HepG2 (cell line): ENCODE measurements around the gene TNFAIP8L1. TPM values are rescaled to one million over a fixed set of nuclear protein-coding genes. Genes with fewer than 3 reads are reported as not detected.

ENCODE experiments used
- ATAC-seq: fragments of 200-7000 bp; cut with Tn5 transposase; 3 replicates; pipeline ENCODE4 v1.9.1; 2020; ENCODE audit warnings: mild to moderate bottlenecking, moderate library complexity
- BruUV-seq: library from RNA; stranded (reverse); fragments of 400-500 nt; replicated peaks from 2 replicates; lab custom pipeline; 2021; lab: Mats Ljungman, UMichigan
- CTCF ChIA-PET: fragments of 300-600 bp; formaldehyde crosslinking; extraction: SDS; loops from one replicate; lab custom pipeline; 2021; ENCODE audit warnings: low total read pairs, inconsistent platforms, low intra/inter-chr PET ratio; lab: Yijun Ruan, JAX
- POLR2A ChIA-PET: fragments of 350-600 bp; sonication (Branson Sonifier 250); formaldehyde crosslinking; loops from one replicate; lab custom pipeline; 2020; ENCODE audit warnings: antibody characterized with exemption, inconsistent platforms; lab: Yijun Ruan, JAX
- DNase-seq: peaks from one replicate; pipeline ENCODE4 v3.0.0-alpha.2; 2015; ENCODE audit warnings: low spot score
- FAIRE-seq: peaks from 3 replicates; lab custom pipeline; 2011; peaks lifted over from hg19 to GRCh38; lab: Jason Lieb, UNC
- H2AFZ ChIP-seq: one replicate; pipeline ENCODE4 v1.6.1; 2011; ENCODE audit warnings: low read length, inconsistent platforms
- H3K27ac ChIP-seq: fragments of 300-600 bp; 3 replicates; pipeline ENCODE4 v1.8.0; 2011; ENCODE audit warnings: mixed run types, mild to moderate bottlenecking, mixed read lengths, low read length, inconsistent platforms; ENCODE audit not compliant: insufficient read depth; ENCODE audit errors: extremely low read length
- H3K27me3 ChIP-seq, 2 experiments: fragments of 200-600 bp in 1 of 2; 2 replicates in 1 of 2; 3 replicates in 1 of 2; pipeline versions ENCODE4 v1.6.0 to v1.8.0; 2011; ENCODE audit warnings: low read length in 2 of 2, mild to moderate bottlenecking in 2 of 2, moderate library complexity in 2 of 2, inconsistent platforms in 1 of 2; ENCODE audit not compliant: insufficient read depth in 2 of 2, control insufficient read depth in 1 of 2
- H3K36me3 ChIP-seq, 2 experiments: fragments of 200-600 bp in 1 of 2; replicated peaks in 1 of 2; 2 replicates in 1 of 2; 3 replicates in 1 of 2; pipeline versions ENCODE4 v1.5.1 to v1.8.0; 2011; ENCODE audit warnings: low read length in 2 of 2, inconsistent platforms in 1 of 2; ENCODE audit not compliant: insufficient read depth in 2 of 2, control insufficient read depth in 1 of 2
- H3K4me1 ChIP-seq: 2 replicates; pipeline ENCODE4 v1.5.1; 2012; ENCODE audit warnings: low read length, inconsistent platforms; ENCODE audit not compliant: insufficient read depth
- H3K4me2 ChIP-seq: 2 replicates; pipeline ENCODE4 v1.6.0; 2011; ENCODE audit warnings: low read depth, low read length, inconsistent platforms
- H3K4me3 ChIP-seq, 3 experiments: fragments of 200-600 bp in 1 of 3; sonication (generic), shearing (Covaris generic) in 1 of 3; replicated peaks in 1 of 3; 2 replicates each; pipeline ENCODE4 v1.5.1; 2011 to 2016; ENCODE audit warnings: low read length in 3 of 3, inconsistent platforms in 2 of 3, low read depth in 2 of 3, mild to moderate bottlenecking in 2 of 3, control low read depth in 1 of 3, mixed read lengths in 1 of 3; ENCODE audit not compliant: insufficient read depth in 1 of 3
- H3K79me2 ChIP-seq: one replicate; pipeline ENCODE4 v1.6.1; 2011; ENCODE audit warnings: low read length, inconsistent platforms; ENCODE audit not compliant: insufficient read depth
- H3K9ac ChIP-seq: 2 replicates; pipeline ENCODE4 v1.6.0; 2011; ENCODE audit warnings: mild to moderate bottlenecking, low read depth, low read length, inconsistent platforms; ENCODE audit not compliant: insufficient read depth
- H3K9me3 ChIP-seq: 2 replicates; pipeline ENCODE4 v1.5.1; 2012; ENCODE audit warnings: mild to moderate bottlenecking, low read length
- H4K20me1 ChIP-seq: 2 replicates; pipeline ENCODE4 v1.6.0; 2011; ENCODE audit warnings: inconsistent platforms, mild to moderate bottlenecking, low read length, moderate library complexity; ENCODE audit not compliant: insufficient read depth
- RAD21 ChIP-seq: fragments of 450-650 bp; formaldehyde crosslinking; IDR thresholded peaks from 2 replicates; pipeline ENCODE4 v1.5.0; 2020; ENCODE audit warnings: mild to moderate bottlenecking
- SP4 ChIP-seq: sonication (generic); formaldehyde crosslinking; IDR thresholded peaks from 2 replicates; pipeline ENCODE4 v1.8.1; 2023; ENCODE audit warnings: mild to moderate bottlenecking, missing genetic modification reagents
- ZMYM3 ChIP-seq: sonication (generic); formaldehyde crosslinking; IDR thresholded peaks from 2 replicates; pipeline ENCODE4 v1.5.1; 2020; ENCODE audit warnings: mild to moderate bottlenecking, missing genetic modification reagents
- ZNF317 ChIP-seq: sonication (generic); formaldehyde crosslinking; IDR thresholded peaks from 2 replicates; pipeline ENCODE4 v1.5.0; 2020; ENCODE audit warnings: mild to moderate bottlenecking, missing genetic modification reagents
- ZNF441 ChIP-seq: sonication (generic); formaldehyde crosslinking; IDR thresholded peaks from 2 replicates; pipeline ENCODE4 v1.7.0; 2021; ENCODE audit warnings: missing genetic modification reagents, borderline replicate concordance
- WGBS: methylation state at CpG from one replicate; pipeline ENCODE4 v1.1.6; 2017; ENCODE audit warnings: low lambda C conversion rate; 5-methylcytosine and 5-hydroxymethylcytosine counted together
- in situ Hi-C: cut with HindIII; loops from 2 replicates; pipeline ENCODE4 v1.10.0; 2017; ENCODE audit warnings: low pct_unique_long_range_greater_than_20kb; ENCODE audit not compliant: extremely low pct_ligation_motif_present
- intact Hi-C: fragments of 100-400 bp; cut with micrococcal nuclease; formaldehyde crosslinking; loops from one replicate; pipeline ENCODE4 v1.10.0; 2022; ENCODE audit not compliant: unreplicated experiment
- polyA plus RNA-seq, 8 experiments: library from polyadenylated mRNA; depleted of rRNA in 3 of 8; stranded (reverse) in 7 of 8; unstranded in 1 of 8; fragments of >200 nt; fragmentation: Illumina TruSeq in 4 of 8; extraction: Trizol in 4 of 8; gene quantifications; 2 replicates each; pipeline versions ENCODE4 v1.2.1 to v1.2.3, GENCODE V29; 2011 to 2016; ENCODE audit warnings: low read depth in 4 of 8, missing spikeins in 1 of 8, mixed read lengths in 1 of 8; ENCODE audit not compliant: insufficient read depth in 1 of 8
- total RNA-seq, 5 experiments: library from RNA; depleted of rRNA; stranded (reverse); fragments of >200 nt; fragmentation: Illumina TruSeq; extraction: Trizol; gene quantifications; 2 replicates each; pipeline ENCODE4 v1.2.3, GENCODE V29; 2016; ENCODE audit warnings: low read depth in 1 of 5
- TF ChIP-seq, protein P1 (sequence below): sonication (generic); formaldehyde crosslinking; IDR thresholded peaks from 2 replicates; pipeline ENCODE4 v1.4.0; 2020; ENCODE audit warnings: missing genetic modification reagents
- TF ChIP-seq, protein P2 (sequence below): sonication (generic); formaldehyde crosslinking; IDR thresholded peaks from 2 replicates; pipeline ENCODE4 v1.8.0; 2022; ENCODE audit warnings: mild to moderate bottlenecking, missing genetic modification reagents, borderline replicate concordance

Gene TNFAIP8L1
- total and polyA plus RNA-seq, 2 of the 13 experiments (the other 11 are each of a cell fraction or from before 2014, with no cell fraction given), result 13.4 to 21.4 TPM

DNA sequence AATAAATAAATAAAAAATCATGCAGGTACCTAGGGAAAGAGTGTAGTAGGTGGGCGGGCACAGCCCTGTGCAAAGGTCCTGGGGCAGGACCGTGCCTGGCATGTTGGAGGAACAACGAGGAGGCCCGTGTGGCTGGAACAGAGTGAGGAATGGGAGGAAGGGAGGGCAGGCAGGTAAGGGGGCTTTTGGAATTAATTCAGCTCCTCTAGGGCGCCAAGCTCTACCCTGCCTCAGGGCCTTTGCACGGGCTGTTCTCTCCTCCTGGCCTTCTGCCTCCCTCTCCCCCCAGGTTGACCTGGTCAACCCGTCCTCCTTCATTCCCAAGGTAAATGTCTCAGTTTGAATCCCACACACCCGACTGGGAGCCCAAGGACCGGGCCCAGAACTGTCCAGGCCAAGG, 48.8 kb upstream of the TNFAIP8L1 start:
- ATAC-seq (no peak), FAIRE-seq (no peak), DNase-seq (no peak)
- in situ Hi-C loops, result no loop called here
- no peaks in the 10 kb centered on the region for H3K36me3 ChIP-seq
- H3K27me3 ChIP-seq, result peaks cover 1 to 7% of the 10 kb centered on the region in 2 experiments; a peak in 2 of 5 replicates
- TF ChIP-seq ZNF317 (CRISPR knock-in tag), result no peak
- TF ChIP-seq, protein P1, sequence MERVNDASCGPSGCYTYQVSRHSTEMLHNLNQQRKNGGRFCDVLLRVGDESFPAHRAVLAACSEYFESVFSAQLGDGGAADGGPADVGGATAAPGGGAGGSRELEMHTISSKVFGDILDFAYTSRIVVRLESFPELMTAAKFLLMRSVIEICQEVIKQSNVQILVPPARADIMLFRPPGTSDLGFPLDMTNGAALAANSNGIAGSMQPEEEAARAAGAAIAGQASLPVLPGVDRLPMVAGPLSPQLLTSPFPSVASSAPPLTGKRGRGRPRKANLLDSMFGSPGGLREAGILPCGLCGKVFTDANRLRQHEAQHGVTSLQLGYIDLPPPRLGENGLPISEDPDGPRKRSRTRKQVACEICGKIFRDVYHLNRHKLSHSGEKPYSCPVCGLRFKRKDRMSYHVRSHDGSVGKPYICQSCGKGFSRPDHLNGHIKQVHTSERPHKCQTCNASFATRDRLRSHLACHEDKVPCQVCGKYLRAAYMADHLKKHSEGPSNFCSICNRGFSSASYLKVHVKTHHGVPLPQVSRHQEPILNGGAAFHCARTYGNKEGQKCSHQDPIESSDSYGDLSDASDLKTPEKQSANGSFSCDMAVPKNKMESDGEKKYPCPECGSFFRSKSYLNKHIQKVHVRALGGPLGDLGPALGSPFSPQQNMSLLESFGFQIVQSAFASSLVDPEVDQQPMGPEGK, result no peak
- no peak for TF ChIP-seq SP4 (CRISPR knock-in tag)
- TF ChIP-seq RAD21 (CRISPR knock-in tag), result no peak
- TF ChIP-seq ZMYM3 (CRISPR knock-in tag), result peak; percentile 5; the same call in 1 of the 2 replicates
- TF ChIP-seq ZNF441 (CRISPR knock-in tag), result no peak
- TF ChIP-seq, protein P2, sequence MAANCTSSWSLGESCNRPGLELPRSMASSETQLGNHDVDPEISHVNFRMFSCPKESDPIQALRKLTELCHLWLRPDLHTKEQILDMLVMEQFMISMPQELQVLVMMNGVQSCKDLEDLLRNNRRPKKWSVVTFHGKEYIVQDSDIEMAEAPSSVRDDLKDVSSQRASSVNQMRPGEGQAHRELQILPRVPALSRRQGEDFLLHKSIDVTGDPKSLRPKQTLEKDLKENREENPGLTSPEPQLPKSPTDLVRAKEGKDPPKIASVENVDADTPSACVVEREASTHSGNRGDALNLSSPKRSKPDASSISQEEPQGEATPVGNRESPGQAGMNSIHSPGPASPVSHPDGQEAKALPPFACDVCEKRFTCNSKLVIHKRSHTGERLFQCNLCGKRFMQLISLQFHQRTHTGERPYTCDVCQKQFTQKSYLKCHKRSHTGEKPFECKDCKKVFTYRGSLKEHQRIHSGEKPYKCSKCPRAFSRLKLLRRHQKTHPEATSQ (CRISPR knock-in tag), result no peak
- TF ChIP-seq, all 625 proteins: peak for 1
- H3K4me2 ChIP-seq, result no peak overlapping the region
- H3K9ac ChIP-seq, result no peak overlapping the region
- H4K20me1 ChIP-seq, result no peaks in the 10 kb centered on the region
- no peak overlapping the region for H3K27ac ChIP-seq
- ChIA-PET POLR2A (interaction anchor here (0.8 kb wide), 1 partner anchor 55 kb away, joined by 3 read pairs; no protein-coding TSS in a partner anchor), CTCF (interaction anchor here (1.0 kb wide), 1 partner anchor 46 kb away, joined by 3 read pairs; no protein-coding TSS in a partner anchor)
- no TSS peak for BruUV-seq
- no peaks in the 10 kb centered on the region for H3K9me3 ChIP-seq
- H2AFZ ChIP-seq, result no peak overlapping the region
- 33% methylated on average over 9 of the region's 9 CpGs for WGBS
- no peak overlapping the region for H3K4me3 ChIP-seq
- intact Hi-C loops, result no loop called here
- H3K79me2 ChIP-seq, result no peaks in the 10 kb centered on the region
- peaks cover 61% of the 10 kb centered on the region for H3K4me1 ChIP-seq
